ENCODE data around the gene PRR23B.

Gene PRR23B

GRCh38 chr3:139005356-139005993 lies 15.3 kb downstream of the PRR23B start:
- DNase-seq (ENCODE audit: low read depth) = no peak
- no peak for TF ChIP-seq CTCF (conservative IDR thresholded peaks at IDR 0.05; ENCODE audit: low read depth, low read length)
- H3K4me3 ChIP-seq (ENCODE audit: low read length) = no peak overlapping the region

GRCh38 chr3:138995706-138996105 lies 25.0 kb downstream of the PRR23B start:
- DNase-seq (ENCODE audit: low read depth) = no peak
- H3K4me3 ChIP-seq (ENCODE audit: low read length) = no peak overlapping the region
- TF ChIP-seq CTCF (conservative IDR thresholded peaks at IDR 0.05; ENCODE audit: low read depth, low read length) = no peak

GRCh38 chr3:138987181-138987580 lies 33.5 kb downstream of the PRR23B start:
- no peak for TF ChIP-seq CTCF (conservative IDR thresholded peaks at IDR 0.05; ENCODE audit: low read depth, low read length)
- no peak overlapping the region for H3K4me3 ChIP-seq (ENCODE audit: low read length)
- no peak for DNase-seq (ENCODE audit: low read depth)

- no peak overlapping the region for H3K4me3 ChIP-seq (ENCODE audit: low read length)
- no peak for DNase-seq (ENCODE audit: low read depth)
These were observed 34.8 kb downstream of the PRR23B start for GRCh38 chr3:138985932-138986331.

GRCh38 chr3:138984816-138985215 lies 35.9 kb downstream of the PRR23B start:
- no peak for TF ChIP-seq CTCF (conservative IDR thresholded peaks at IDR 0.05; ENCODE audit: low read depth, low read length)
- no peak for DNase-seq (ENCODE audit: low read depth)
- no peak overlapping the region for H3K4me3 ChIP-seq (ENCODE audit: low read length)

More at GRCh38 chr3:138985932-138986331, 34.8 kb downstream of the PRR23B start:
- no peak for TF ChIP-seq CTCF (conservative IDR thresholded peaks at IDR 0.05; ENCODE audit: low read depth, low read length)

- no peak for TF ChIP-seq CTCF (conservative IDR thresholded peaks at IDR 0.05; ENCODE audit: low read depth, low read length)
- no peak overlapping the region for H3K4me3 ChIP-seq (ENCODE audit: low read length)
- no peak for DNase-seq (ENCODE audit: low read depth)
These were observed 44.7 kb downstream of the PRR23B start for GRCh38 chr3:138976047-138976446.

- no peak for DNase-seq (ENCODE audit: low read depth)
- no peak for TF ChIP-seq CTCF (conservative IDR thresholded peaks at IDR 0.05; ENCODE audit: low read depth, low read length)
- no peak overlapping the region for H3K4me3 ChIP-seq (ENCODE audit: low read length)
These were observed 45.4 kb downstream of the PRR23B start for GRCh38 chr3:138975351-138975750.

Measured in retinal pigment epithelial cell (primary cell).